Activated T-cell treated with anti-CD3 and anti-CD28 coated beads, Interleukin-2, amount 50 U/mL, for 48 hours (primary cell): ENCODE measurements around the gene YES1.
A peak's percentile ranks its signal among the peaks of the same experiment; 100 is the strongest.
"Not testable (repeated sequence)": the region's sequence is repeated elsewhere in the genome, so short reads cannot be mapped to it uniquely, and the experiment has no call there.

ENCODE experiments used
- DNase-seq, 2 experiments: peaks; one replicate each; pipeline ENCODE4 v3.0.0-alpha.2; 2020

YES1 gene

DNA sequence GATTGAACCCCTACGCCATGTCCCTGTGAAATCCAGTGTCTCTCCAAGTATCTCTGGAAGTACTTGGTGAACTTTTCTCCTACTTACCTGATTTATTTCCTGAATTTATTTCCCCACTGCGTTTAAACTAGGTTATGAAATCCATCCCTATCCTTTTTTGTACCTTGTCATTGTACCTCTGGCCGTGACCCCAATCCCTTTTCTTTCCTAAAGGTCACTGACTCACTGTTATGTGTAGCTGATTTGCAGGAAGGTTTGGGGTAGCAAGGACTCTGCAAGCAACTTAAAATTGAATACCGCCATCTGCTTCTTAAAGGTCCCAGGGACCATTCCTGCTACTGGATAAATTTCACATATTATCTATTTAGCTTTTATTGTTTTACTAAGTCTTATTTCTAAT is 95.0 kb downstream of the YES1 start:
- no peak for DNase-seq

DNA sequence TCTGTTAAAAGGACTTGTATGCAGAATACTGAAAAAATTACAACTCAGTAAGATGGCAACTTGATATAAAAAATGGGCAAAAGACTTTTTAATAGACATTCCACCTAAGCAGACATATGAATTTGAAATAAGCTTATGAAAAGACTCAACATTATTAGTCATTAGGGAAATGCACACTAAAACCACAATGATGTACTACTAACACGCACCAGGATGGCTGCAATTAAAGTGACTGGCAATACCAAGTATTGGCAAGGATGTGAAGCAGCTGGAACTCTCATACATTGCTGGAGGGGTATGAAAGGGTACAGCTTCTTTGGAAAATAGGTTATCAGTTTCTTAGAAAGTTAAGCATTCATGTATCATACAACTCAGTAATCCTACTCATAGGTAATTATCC is 96.4 kb downstream of the YES1 start:
- DNase-seq, result no peak

GRCh38 chr18:713135-713490 is 98.9 kb downstream of the YES1 start:
- no peak for DNase-seq

DNA sequence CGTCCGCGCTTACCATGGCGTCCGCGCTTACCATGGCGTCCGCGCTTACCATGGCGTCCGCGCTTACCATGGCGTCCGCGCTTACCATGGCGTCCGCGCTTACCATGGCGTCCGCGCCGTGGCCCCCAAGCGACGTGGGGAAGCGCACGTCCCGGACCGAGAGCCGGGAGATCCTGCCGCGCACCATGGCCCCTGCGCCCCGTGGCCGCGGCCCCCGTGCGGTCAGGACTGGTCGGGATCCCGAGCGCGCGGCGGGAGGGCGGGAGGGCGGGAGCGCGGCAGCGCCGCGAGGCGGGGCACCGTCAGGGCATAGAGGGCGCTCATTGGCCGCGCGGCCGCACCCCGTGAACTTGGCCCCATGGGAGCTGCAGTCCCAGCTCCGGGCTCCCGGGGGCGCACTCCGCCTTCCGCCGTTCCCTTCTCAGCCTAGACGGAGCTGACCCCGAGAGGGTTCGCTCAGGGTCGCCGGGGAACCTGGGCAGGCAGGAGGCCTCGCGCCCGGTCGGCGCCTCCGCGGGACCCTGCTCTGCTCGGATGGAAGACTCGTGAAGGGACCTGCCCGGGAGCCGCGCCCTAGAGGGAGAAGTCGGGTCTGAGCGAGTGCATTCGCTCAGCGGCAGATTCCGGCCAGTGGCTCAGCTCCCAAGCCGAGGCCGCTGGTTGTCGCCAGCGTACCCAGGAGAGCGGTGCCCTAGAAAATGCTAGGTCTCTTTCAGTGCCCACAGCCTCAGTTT is 99.5 kb downstream of the YES1 start, which contains the start of gene ENOSF1:
ENOSF1 (minus strand) TSS at position 230 of the 734 bp plus-strand sequence; CDS start at position 187, 43 bp downstream.
- peak; percentile 95 to 96 for DNase-seq

DNA sequence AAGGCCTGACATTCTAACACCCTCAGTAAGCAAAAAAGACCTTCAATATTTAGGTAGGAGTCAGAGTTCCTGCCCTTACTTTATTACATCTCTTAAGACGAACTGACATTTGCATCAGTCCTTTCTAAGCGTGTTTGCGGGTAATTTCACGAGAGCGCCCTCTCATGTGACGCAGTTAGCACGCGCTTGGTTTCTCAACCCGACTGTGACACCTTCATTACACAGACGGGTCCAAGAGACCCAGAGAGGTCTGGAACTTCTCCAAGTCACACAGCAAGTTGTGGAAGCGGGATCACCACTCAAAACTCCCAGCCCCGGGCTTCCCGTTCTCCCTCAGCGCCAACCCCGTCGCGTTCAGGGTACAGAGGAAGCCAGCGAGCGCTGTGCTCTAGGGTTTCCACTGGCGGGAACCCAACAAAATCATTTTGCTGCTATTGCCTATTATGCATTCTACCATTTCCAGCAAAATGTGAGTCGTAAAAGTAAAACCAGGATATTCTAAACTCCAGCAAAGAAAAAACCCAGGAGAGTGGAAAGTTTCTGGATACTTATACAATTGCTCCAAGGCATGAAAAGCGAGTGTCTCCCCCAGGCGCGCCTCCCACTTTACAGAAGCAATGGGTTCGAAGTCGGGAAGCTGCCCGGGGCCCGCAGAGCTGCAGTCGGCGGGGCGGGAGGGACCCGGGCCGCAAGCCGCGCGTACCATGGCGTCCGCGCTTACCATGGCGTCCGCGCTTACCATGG is 100.2 kb downstream of the YES1 start:
- DNase-seq, result peak; percentile 79 to 82

DNA sequence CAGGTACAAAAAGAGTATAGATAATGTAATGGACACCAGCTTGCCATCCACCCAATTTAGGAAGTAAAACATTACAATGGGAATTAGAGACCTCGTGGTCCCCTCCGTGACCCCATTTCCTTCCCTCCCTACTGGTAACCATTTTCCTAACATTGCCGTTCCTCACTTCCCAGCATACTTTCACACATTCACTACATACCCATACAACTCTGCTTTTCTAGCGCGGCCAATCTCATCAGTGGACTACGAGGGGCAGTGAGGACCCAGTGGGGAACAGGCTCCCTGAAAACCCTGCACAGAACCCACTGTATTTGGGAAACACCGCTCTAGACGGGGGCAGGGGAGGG is 100.8 kb downstream of the YES1 start:
- DNase-seq, result no peak

- peak in 1 of 2 experiments; percentile 10 for DNase-seq
Measured at GRCh38 chr18:710418-711300, 101.4 kb downstream of the YES1 start.

- no peak for DNase-seq
Measured at GRCh38 chr18:709771-710170, 102.3 kb downstream of the YES1 start.

GRCh38 chr18:708096-708495 is 103.9 kb downstream of the YES1 start:
- DNase-seq, result peak; percentile 7 to 11

GRCh38 chr18:706405-706804 is 105.6 kb downstream of the YES1 start:
- DNase-seq, result peak; percentile 4 to 5

DNA sequence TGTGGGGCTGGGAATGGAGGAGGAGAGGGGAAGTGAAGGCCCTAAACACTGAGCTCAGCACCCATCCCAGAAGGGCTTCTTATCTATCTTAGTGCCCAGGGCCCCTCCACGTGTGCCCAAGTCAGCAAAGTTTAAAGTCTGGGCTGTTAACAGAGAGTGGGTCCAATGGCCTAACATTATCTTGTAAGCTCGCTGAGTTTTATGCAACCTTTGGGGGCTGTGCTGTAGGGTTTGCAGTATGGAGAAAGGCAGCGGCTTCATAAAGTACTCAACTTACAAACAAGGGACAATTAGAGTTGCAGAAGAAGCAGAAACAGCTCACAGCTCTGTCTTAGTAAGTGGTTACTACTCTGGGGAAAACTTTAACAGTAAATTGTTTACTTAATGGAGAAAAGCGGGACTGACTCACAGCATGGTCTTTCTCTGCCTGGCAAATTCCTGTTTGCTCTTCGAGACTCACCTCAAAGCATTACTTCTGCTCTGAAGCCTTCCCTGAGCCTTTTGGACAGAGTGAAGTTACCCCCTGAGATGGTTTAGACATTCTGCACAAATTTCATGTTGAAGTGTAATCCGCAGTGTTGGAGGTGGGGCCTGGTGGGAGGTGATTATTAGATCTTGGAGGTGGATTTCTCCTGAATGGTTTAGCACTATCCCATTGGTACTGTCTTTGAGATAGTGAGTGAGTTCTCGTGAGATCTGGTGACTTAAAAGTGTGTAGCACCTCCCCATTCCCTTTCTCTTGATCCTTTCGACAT is 108.7 kb downstream of the YES1 start:
- peak; percentile 19 to 23 for DNase-seq

DNA sequence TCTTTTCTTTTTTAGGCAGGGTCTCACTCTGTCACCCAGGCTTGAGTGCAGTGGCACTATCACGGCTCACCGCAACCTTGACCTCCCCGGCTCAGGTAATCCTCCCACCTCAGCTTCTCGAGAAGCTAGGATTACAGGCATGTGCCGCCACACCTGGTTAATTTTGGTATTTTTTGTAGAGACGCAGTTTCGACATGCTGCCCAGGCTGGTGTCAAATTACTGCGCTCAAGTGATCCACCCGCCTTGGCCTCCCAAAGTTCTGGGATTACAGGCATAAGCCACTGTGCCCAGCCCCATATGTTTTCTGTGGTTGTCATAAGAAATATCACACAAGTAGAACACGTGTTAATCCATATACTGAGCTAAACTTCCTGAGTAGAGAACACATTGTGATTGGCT is 114.2 kb downstream of the YES1 start:
- peak; percentile 6 to 10 for DNase-seq

- no peak for DNase-seq
Measured at GRCh38 chr18:697012-697411, 115.0 kb downstream of the YES1 start.

GRCh38 chr18:693466-694187 is 118.4 kb downstream of the YES1 start:
- DNase-seq, result no peak

DNA sequence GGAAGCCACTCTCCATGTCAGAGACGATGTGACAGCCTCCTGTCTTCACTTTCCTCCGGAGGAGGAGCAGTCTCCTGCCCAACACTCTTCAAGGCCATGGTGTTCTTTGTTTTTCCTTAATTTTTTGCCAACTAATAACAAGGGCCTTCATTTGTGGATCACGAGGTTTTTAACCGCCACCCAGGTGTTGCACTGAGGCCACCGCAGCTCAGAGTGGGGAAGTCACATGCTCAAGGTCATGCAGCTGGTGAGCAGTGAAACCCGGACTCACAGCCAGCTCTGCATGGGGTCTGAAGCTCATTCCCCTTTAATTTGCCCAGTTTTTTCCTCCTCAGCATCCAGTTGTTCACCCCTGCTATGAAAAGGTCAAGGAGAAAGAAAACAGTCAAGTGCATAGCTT is 119.2 kb downstream of the YES1 start:
- no peak for DNase-seq

GRCh38 chr18:688323-688722 is 123.7 kb downstream of the YES1 start:
- DNase-seq, result no peak

GRCh38 chr18:686339-687111 is 125.5 kb downstream of the YES1 start:
- DNase-seq, result no peak

DNA sequence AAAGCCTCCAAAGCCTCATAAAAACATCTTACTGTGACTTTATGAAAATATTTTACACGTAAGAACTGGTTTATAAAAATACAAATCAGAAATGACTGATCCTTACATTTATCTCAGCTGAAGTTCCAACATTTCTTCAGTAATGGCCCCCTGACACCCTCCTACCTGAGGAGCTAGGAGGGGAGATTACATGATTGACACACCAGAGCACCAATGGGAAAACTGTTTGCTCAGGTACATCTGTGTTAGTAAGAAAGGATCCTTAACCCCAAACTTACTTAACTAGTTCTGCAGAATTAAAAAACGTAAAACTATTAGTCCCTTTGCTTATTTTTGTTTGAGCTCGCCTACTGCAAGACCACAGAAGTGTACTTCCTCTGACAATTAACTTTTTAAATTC is 126.6 kb downstream of the YES1 start:
- no peak for DNase-seq

- DNase-seq, result no peak
Measured at GRCh38 chr18:683531-683930, 128.5 kb downstream of the YES1 start.

GRCh38 chr18:682833-683232 is 129.2 kb downstream of the YES1 start:
- DNase-seq, result no peak

DNA sequence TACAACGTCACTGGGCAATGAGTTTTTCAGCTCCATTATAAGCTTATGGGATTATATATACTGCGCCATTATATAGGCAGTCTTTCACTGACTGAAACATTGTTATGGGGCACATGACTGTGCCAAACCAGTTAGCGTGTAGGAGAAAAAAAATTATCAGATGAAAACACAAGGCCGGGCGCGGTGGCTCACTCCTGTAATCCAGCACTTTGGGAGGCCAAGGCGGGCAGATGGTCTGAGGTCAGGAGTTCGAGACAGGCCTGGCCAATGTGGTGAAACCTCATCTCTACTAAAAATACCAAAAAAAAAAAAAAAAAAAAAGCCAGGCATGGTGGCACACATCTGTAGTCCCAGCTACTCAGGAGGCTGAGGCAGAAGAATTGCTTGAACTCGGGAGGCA is 129.6 kb downstream of the YES1 start:
- DNase-seq, result not testable (repeated sequence)
